ENCODE data around the gene ELAVL3. TPM values are rescaled to one million over a fixed set of nuclear protein-coding genes. Genes with fewer than 3 reads are reported as not detected.
A peak's percentile ranks its signal among the peaks of the same experiment; 100 is the strongest.

ELAVL3 gene
- total and polyA plus RNA-seq, 3 experiments from 2014 or later: not detected

- Histone ChIP-seq H3K27ac (ENCODE audit: low read depth, low read length) (no peak overlapping the region), H3K27me3 (ENCODE audit: insufficient read depth, low read length, poor library complexity, severe bottlenecking) (peaks cover 15% of the 10 kb centered on the region), H3K9me3 (ENCODE audit: low read length) (no peaks in the 10 kb centered on the region), H3K36me3 (ENCODE audit: insufficient read depth, low read length) (no peaks in the 10 kb centered on the region), H3K4me1 (ENCODE audit: insufficient read depth, low read length) (peaks cover 23% of the 10 kb centered on the region), H3K4me3 (ENCODE audit: low read length) (no peak overlapping the region)
- Mint-ChIP-seq H3K4me1 (peaks cover 19 to 26% (median 25%) of the 10 kb centered on the region in 3 donors), H3K36me3 (peaks cover 0 to 19% (median 1%) of the 10 kb centered on the region in 3 donors), H3K4me3 (peak overlapping the region in 1 of 7 donors; percentile 20), H3K27ac (no peak overlapping the region), H3K27me3 (peaks cover 21 to 26% of the 10 kb centered on the region in 2 donors), H3K9me3 (no peaks in the 10 kb centered on the region)
- CTCF ChIA-PET: interaction anchor here (1.0 to 3.3 kb wide), 16 partner anchors 8 to 357 kb away, joined by 3 to 35 read pairs (median 6); partner anchors contain the start of genes CCDC159, ECSIT, EPOR and SWSAP1
- DNase-seq: no peak
- POLR2A ChIA-PET: interaction anchor here (1.1 to 1.7 kb wide), 3 partner anchors 48 to 108 kb away, joined by 3 to 9 read pairs (median 5); partner anchors contain the start of gene PRKCSH
These were observed 2.7 kb upstream of the ELAVL3 start for GRCh38 chr19:11483366-11484111.

GRCh38 chr19:11482384-11483050 lies 1.7 kb upstream of the ELAVL3 start:
- Mint-ChIP-seq H3K27me3 (peaks cover 26 to 28% of the 10 kb centered on the region in 2 donors), H3K36me3 (peaks cover 0 to 17% (median 1%) of the 10 kb centered on the region in 3 donors), H3K4me1 (peaks cover 19 to 26% (median 25%) of the 10 kb centered on the region in 3 donors), H3K27ac (peak overlapping the region in 4 of 8 donors; percentile 34 to 52 (median 48)), H3K4me3 (peak overlapping the region; percentile 38 to 79 (median 61)), H3K9me3 (no peaks in the 10 kb centered on the region)
- no peak overlapping the region for H3K27ac ChIP-seq (ENCODE audit: low read depth, low read length)
- peaks cover 23% of the 10 kb centered on the region for H3K4me1 ChIP-seq (ENCODE audit: insufficient read depth, low read length)
- H3K36me3 ChIP-seq (ENCODE audit: insufficient read depth, low read length): no peaks in the 10 kb centered on the region
- H3K4me3 ChIP-seq (ENCODE audit: low read length): peak overlapping the region; percentile 39
- POLR2A ChIA-PET: interaction anchor here (0.5 to 1.7 kb wide), 6 partner anchors 23 to 851 kb away, joined by 3 to 9 read pairs (median 3); partner anchors contain the start of genes PRKCSH, ZNF563 and ZNF653
- no peaks in the 10 kb centered on the region for H3K9me3 ChIP-seq (ENCODE audit: low read length)
- CTCF ChIA-PET: interaction anchor here (0.6 to 3.3 kb wide), 36 partner anchors 9 to 447 kb away, joined by 3 to 35 read pairs (median 4); partner anchors contain the start of genes CCDC159, ECSIT, ELOF1 and EPOR
- peak; percentile 80 to 89 (median 85) for DNase-seq
- peaks cover 15% of the 10 kb centered on the region for H3K27me3 ChIP-seq (ENCODE audit: insufficient read depth, low read length, poor library complexity, severe bottlenecking)

GRCh38 chr19:11481534-11482383 lies 913 bp upstream of the ELAVL3 start:
- peaks cover 0 to 13% (median 1%) of the 10 kb centered on the region in 3 donors for H3K36me3 Mint-ChIP-seq
- H3K27ac Mint-ChIP-seq: peak overlapping the region in 6 of 8 donors; percentile 17 to 54 (median 42)
- H3K9me3 Mint-ChIP-seq: no peaks in the 10 kb centered on the region
- peak overlapping the region; percentile 38 to 79 (median 58) for H3K4me3 Mint-ChIP-seq
- no peak overlapping the region for H3K27ac ChIP-seq (ENCODE audit: low read depth, low read length)
- peaks cover 15% of the 10 kb centered on the region for H3K27me3 ChIP-seq (ENCODE audit: insufficient read depth, low read length, poor library complexity, severe bottlenecking)
- H3K4me1 ChIP-seq (ENCODE audit: insufficient read depth, low read length): peaks cover 23% of the 10 kb centered on the region
- ChIA-PET POLR2A (interaction anchor here (0.5 to 1.7 kb wide), 7 partner anchors 24 to 852 kb away, joined by 3 to 9 read pairs (median 3); partner anchors contain the start of genes PRKCSH, ZNF563 and ZNF653), CTCF (interaction anchor here (0.6 to 3.3 kb wide), 35 partner anchors 8 to 446 kb away, joined by 3 to 35 read pairs (median 4); partner anchors contain the start of genes ECSIT, ELOF1, EPOR and PRKCSH)
- peaks cover 26 to 29% of the 10 kb centered on the region in 2 donors for H3K27me3 Mint-ChIP-seq
- peak; percentile 30 to 67 (median 49) for DNase-seq
- peak overlapping the region; percentile 39 for H3K4me3 ChIP-seq (ENCODE audit: low read length)
- H3K4me1 Mint-ChIP-seq: peaks cover 19 to 26% (median 25%) of the 10 kb centered on the region in 3 donors
- no peaks in the 10 kb centered on the region for H3K36me3 ChIP-seq (ENCODE audit: insufficient read depth, low read length)
- no peaks in the 10 kb centered on the region for H3K9me3 ChIP-seq (ENCODE audit: low read length)

- H3K27ac Mint-ChIP-seq: no peak overlapping the region
- Histone ChIP-seq H3K4me3 (ENCODE audit: low read length) (no peak overlapping the region), H3K4me1 (ENCODE audit: insufficient read depth, low read length) (peaks cover 23% of the 10 kb centered on the region), H3K27ac (ENCODE audit: low read depth, low read length) (no peak overlapping the region), H3K27me3 (ENCODE audit: insufficient read depth, low read length, poor library complexity, severe bottlenecking) (peaks cover 15% of the 10 kb centered on the region), H3K36me3 (ENCODE audit: insufficient read depth, low read length) (no peaks in the 10 kb centered on the region), H3K9me3 (ENCODE audit: low read length) (no peaks in the 10 kb centered on the region)
- H3K9me3 Mint-ChIP-seq: no peaks in the 10 kb centered on the region
- no peak overlapping the region for H3K4me3 Mint-ChIP-seq
- ChIA-PET POLR2A (no interaction called here), CTCF (interaction anchor here (3.3 kb wide), 1 partner anchor 99 kb away, joined by 35 read pairs; no protein-coding TSS in a partner anchor)
- peaks cover 26 to 29% of the 10 kb centered on the region in 2 donors for H3K27me3 Mint-ChIP-seq
- DNase-seq: no peak
- peaks cover 19 to 26% (median 25%) of the 10 kb centered on the region in 3 donors for H3K4me1 Mint-ChIP-seq
- H3K36me3 Mint-ChIP-seq: peaks cover 0 to 6% (median 0%) of the 10 kb centered on the region in 3 donors
These were observed 740 bp downstream of the ELAVL3 start for GRCh38 chr19:11479898-11480714.

GRCh38 chr19:11479090-11479897 lies 1.6 kb downstream of the ELAVL3 start:
- peak in 1 of 5 donors; percentile 18 for DNase-seq
- ChIA-PET POLR2A (no interaction called here), CTCF (no interaction called here)
- Histone ChIP-seq H3K4me3 (ENCODE audit: low read length) (no peak overlapping the region), H3K27ac (ENCODE audit: low read depth, low read length) (no peak overlapping the region), H3K36me3 (ENCODE audit: insufficient read depth, low read length) (no peaks in the 10 kb centered on the region), H3K4me1 (ENCODE audit: insufficient read depth, low read length) (peaks cover 23% of the 10 kb centered on the region), H3K9me3 (ENCODE audit: low read length) (no peaks in the 10 kb centered on the region), H3K27me3 (ENCODE audit: insufficient read depth, low read length, poor library complexity, severe bottlenecking) (peaks cover 15% of the 10 kb centered on the region)
- Mint-ChIP-seq H3K4me1 (peaks cover 19 to 26% (median 25%) of the 10 kb centered on the region in 3 donors), H3K27me3 (peaks cover 26 to 29% of the 10 kb centered on the region in 2 donors), H3K9me3 (no peaks in the 10 kb centered on the region), H3K36me3 (peaks cover 0 to 4% (median 0%) of the 10 kb centered on the region in 3 donors), H3K27ac (peak overlapping the region in 1 of 8 donors; percentile 57), H3K4me3 (peak overlapping the region in 4 of 7 donors; percentile 5 to 69 (median 44))

GRCh38 chr19:11478167-11479089 lies 2.4 kb downstream of the ELAVL3 start:
- DNase-seq: no peak
- Histone ChIP-seq H3K4me1 (ENCODE audit: insufficient read depth, low read length) (peaks cover 23% of the 10 kb centered on the region), H3K4me3 (ENCODE audit: low read length) (no peak overlapping the region), H3K36me3 (ENCODE audit: insufficient read depth, low read length) (no peaks in the 10 kb centered on the region), H3K9me3 (ENCODE audit: low read length) (no peaks in the 10 kb centered on the region), H3K27ac (ENCODE audit: low read depth, low read length) (no peak overlapping the region), H3K27me3 (ENCODE audit: insufficient read depth, low read length, poor library complexity, severe bottlenecking) (peaks cover 15% of the 10 kb centered on the region)
- peaks cover 26 to 29% of the 10 kb centered on the region in 2 donors for H3K27me3 Mint-ChIP-seq
- H3K27ac Mint-ChIP-seq: no peak overlapping the region
- H3K4me1 Mint-ChIP-seq: peaks cover 19 to 26% (median 20%) of the 10 kb centered on the region in 3 donors
- ChIA-PET CTCF (no interaction called here), POLR2A (no interaction called here)
- no peaks in the 10 kb centered on the region for H3K36me3 Mint-ChIP-seq
- H3K9me3 Mint-ChIP-seq: no peaks in the 10 kb centered on the region
- H3K4me3 Mint-ChIP-seq: peak overlapping the region in 2 of 7 donors; percentile 5 to 25
